Measurements from ENCODE around the gene E2F7. TPM values are rescaled to one million over a fixed set of nuclear protein-coding genes. Genes with fewer than 3 reads are reported as not detected.

The E2F7 gene
- total RNA-seq, 4 donors from 2014 or later = 0.51 TPM; not detected in 3

- TF ChIP-seq, protein P1, sequence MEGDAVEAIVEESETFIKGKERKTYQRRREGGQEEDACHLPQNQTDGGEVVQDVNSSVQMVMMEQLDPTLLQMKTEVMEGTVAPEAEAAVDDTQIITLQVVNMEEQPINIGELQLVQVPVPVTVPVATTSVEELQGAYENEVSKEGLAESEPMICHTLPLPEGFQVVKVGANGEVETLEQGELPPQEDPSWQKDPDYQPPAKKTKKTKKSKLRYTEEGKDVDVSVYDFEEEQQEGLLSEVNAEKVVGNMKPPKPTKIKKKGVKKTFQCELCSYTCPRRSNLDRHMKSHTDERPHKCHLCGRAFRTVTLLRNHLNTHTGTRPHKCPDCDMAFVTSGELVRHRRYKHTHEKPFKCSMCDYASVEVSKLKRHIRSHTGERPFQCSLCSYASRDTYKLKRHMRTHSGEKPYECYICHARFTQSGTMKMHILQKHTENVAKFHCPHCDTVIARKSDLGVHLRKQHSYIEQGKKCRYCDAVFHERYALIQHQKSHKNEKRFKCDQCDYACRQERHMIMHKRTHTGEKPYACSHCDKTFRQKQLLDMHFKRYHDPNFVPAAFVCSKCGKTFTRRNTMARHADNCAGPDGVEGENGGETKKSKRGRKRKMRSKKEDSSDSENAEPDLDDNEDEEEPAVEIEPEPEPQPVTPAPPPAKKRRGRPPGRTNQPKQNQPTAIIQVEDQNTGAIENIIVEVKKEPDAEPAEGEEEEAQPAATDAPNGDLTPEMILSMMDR (IDR thresholded peaks at IDR 0.05; ENCODE audit: low read depth) = no peak
Measured at GRCh38 chr12:77013091-77013490, 52.3 kb downstream of the E2F7 start.

- TF ChIP-seq, protein P1 (IDR thresholded peaks at IDR 0.05; ENCODE audit: low read depth) = no peak
Measured at GRCh38 chr12:77010691-77011548, 54.4 kb downstream of the E2F7 start.

DNA sequence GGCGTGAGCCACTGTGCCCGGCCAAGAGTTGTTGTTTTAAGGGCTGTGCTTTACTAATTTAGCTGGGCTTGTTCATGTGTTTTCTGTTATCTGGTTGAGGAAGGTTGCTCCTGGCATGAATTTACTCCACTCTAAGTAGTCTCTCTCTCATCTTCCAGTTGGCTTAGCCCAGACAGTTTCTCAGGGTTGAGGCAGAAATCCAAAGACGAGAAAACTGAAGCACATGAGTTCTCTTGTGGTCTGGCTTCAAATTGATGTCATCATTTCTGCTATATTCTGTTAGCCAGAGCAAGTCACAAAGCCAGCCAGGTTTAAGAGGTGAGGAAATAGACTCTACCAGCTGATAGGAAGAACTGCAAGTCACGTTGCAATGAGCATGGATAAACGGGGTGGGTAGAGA is 57.9 kb downstream of the E2F7 start:
- TF ChIP-seq, protein P1 (IDR thresholded peaks at IDR 0.05; ENCODE audit: low read depth) = no peak

GRCh38 chr12:77005611-77006098 is 59.7 kb downstream of the E2F7 start:
- TF ChIP-seq, protein P1 (IDR thresholded peaks at IDR 0.05; ENCODE audit: low read depth) = no peak

- TF ChIP-seq, protein P1 (IDR thresholded peaks at IDR 0.05; ENCODE audit: low read depth) = no peak
Measured at GRCh38 chr12:77003914-77004313, 61.5 kb downstream of the E2F7 start.

GRCh38 chr12:77003246-77003645 is 62.1 kb downstream of the E2F7 start:
- TF ChIP-seq, protein P1 (IDR thresholded peaks at IDR 0.05; ENCODE audit: low read depth) = no peak

DNA sequence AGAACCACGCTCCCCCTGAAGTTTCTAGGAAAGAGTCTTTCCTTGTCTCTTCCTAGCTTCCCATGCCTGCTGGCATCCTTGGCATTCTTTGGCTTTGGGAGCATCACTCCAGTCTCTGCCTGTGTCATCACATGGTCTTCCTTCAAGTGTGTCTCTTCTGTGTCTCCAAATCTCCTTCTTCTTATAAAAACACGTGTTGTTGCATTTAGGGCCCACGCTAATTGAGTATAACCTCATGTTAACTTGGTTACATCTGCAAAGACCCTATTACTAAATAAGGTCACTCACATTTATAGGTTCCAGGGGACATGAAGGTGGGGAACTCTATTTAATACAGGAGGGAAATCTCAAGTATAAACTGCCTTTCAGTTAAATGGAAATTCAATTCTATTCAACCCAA is 63.0 kb downstream of the E2F7 start:
- TF ChIP-seq, protein P1 (IDR thresholded peaks at IDR 0.05; ENCODE audit: low read depth) = no peak
